ENCODE data around the gene FRMPD1. TPM values are rescaled to one million over a fixed set of nuclear protein-coding genes. Genes with fewer than 3 reads are reported as not detected.

Gene FRMPD1
- total and polyA plus RNA-seq, 10 of the 15 experiments (the other 5 are each of a cell fraction or from before 2014, with no cell fraction given) = 0.01 to 0.08 (median 0.05) TPM; not detected in 6

- no peak for TF ChIP-seq ETV6 (conservative IDR thresholded peaks at IDR 0.05 in 1 of 2, IDR thresholded peaks at IDR 0.05 in 1 of 2; ENCODE audit: borderline replicate concordance in 1 of 2, low read depth in 1 of 2)
These were observed 133.5 kb downstream of the FRMPD1 start (continued) for GRCh38 chr9:37784291-37784615.

GRCh38 chr9:37784616-37785483, 134.1 kb downstream of the FRMPD1 start, which contains the start of gene EXOSC3:
TSS of gene EXOSC3 (minus strand) at chr9:37785064. CDS start at chr9:37785044, 20 bp downstream.
- under 1% methylated on average over 73 of the region's 73 CpGs for WGBS (ENCODE audit: insufficient coverage, insufficient replicate concordance, low lambda C conversion rate, missing lambda C conversion rate)
- Histone ChIP-seq H3K4me1 (ENCODE audit: control insufficient read depth, insufficient read depth, low read length) (no peaks in the 10 kb centered on the region), H3K4me3 (peak within 1 kb of the TSS; percentile 77), H2AFZ (ENCODE audit: control insufficient read depth, low read depth, low read length) (peak within 1 kb of the TSS; percentile 95), H3K36me3 (ENCODE audit: control insufficient read depth in 2 of 2, insufficient read depth in 2 of 2, low read length in 1 of 2) (peaks cover 0 to 8% of the 10 kb centered on the region in 2 experiments; a peak in 2 of 4 replicates), H3K9ac (ENCODE audit: control insufficient read depth, insufficient read depth, low read length) (peak within 1 kb of the TSS; percentile 89), H3K4me2 (ENCODE audit: control insufficient read depth, insufficient read depth) (peak within 1 kb of the TSS; percentile 71), H3K79me2 (ENCODE audit: control insufficient read depth, insufficient read depth, low read length) (peaks cover 34% of the 10 kb centered on the region), H4K20me1 (ENCODE audit: control insufficient read depth, insufficient read depth) (no peaks in the 10 kb centered on the region), H3K27me3 (replicated peaks in 1 of 2; ENCODE audit: control insufficient read depth in 2 of 2, insufficient read depth in 2 of 2, low read length in 1 of 2) (no peaks in the 10 kb centered on the region), H3K9me3 (replicated peaks; ENCODE audit: control insufficient read depth, insufficient read depth, low read length) (no peaks in the 10 kb centered on the region), H3K27ac (ENCODE audit: control insufficient read depth, insufficient read depth) (peak within 1 kb of the TSS; percentile 88)
- FAIRE-seq (peak; percentile 74), ATAC-seq (peak; percentile 93), DNase-seq (ENCODE audit: low read depth, low spot score) (peak; percentile 62)
- intact Hi-C loops (cut with micrococcal nuclease; ENCODE audit: unreplicated experiment) = loop anchor here (1.0 to 10.0 kb wide), 4 partner anchors 16 to 300 kb away; partner anchors contain the start of genes DCAF10 and POLR1E
- RAD21 ChIA-PET (ENCODE audit: unreplicated experiment) = interaction anchor here (0.8 to 2.7 kb wide), 8 partner anchors 13 to 303 kb away, joined by 3 to 11 read pairs (median 3); partner anchors contain the start of genes DCAF10 and SLC25A51
- CTCF ChIA-PET = interaction anchor here (0.6 to 2.5 kb wide), 8 partner anchors 12 to 201 kb away, joined by 3 to 13 read pairs (median 4); partner anchors contain the start of gene DCAF10
- in situ Hi-C loops (cut with MboI) = no loop called here
- SMC1A ChIA-PET (ENCODE audit: uncharacterized antibody, unreplicated experiment) = interaction anchor here (0.7 to 1.0 kb wide), 4 partner anchors 11 to 287 kb away, joined by 3 to 4 read pairs (median 3); no protein-coding TSS in a partner anchor
- BruUV-seq (replicated peaks) = no TSS peak
- POLR2A ChIA-PET = interaction anchor here (0.6 to 2.4 kb wide), 9 partner anchors 10 to 1382 kb away, joined by 3 to 10 read pairs (median 4); partner anchors contain the start of gene DCAF10
- TF ChIP-seq EP300 (IDR thresholded peaks at IDR 0.05; ENCODE audit: borderline replicate concordance in 1 of 2, control insufficient read depth in 1 of 2, low read depth in 2 of 2, low read length in 2 of 2) (no peak), ZNF207 (IDR thresholded peaks at IDR 0.05; ENCODE audit: borderline replicate concordance) (peak; percentile 75), FOS (IDR thresholded peaks at IDR 0.05; ENCODE audit: borderline replicate concordance, extremely low read depth, insufficient read length) (no peak), SREBF2 (IDR thresholded peaks at IDR 0.05; ENCODE audit: low read length) (peak; percentile 56; the same call in 1 of the 2 replicates), KAT2A (conservative IDR thresholded peaks at IDR 0.05; ENCODE audit: control insufficient read depth, low read depth, low read length) (no peak), IRF3 (IDR thresholded peaks at IDR 0.05) (no peak), USF1 (IDR thresholded peaks at IDR 0.05; ENCODE audit: borderline replicate concordance, extremely low read length, insufficient read depth, low read depth, low read length) (peak; percentile 51), ZNF274 (IDR thresholded peaks at IDR 0.05; ENCODE audit: insufficient read depth, insufficient read length) (no peak), BCL11A (IDR thresholded peaks at IDR 0.05; ENCODE audit: low read depth, low read length) (no peak), ESRRA (IDR thresholded peaks at IDR 0.05; ENCODE audit: low read length) (no peak), HDAC6 (IDR thresholded peaks at IDR 0.05; ENCODE audit: unreplicated experiment) (peak; percentile 70), JUNB (IDR thresholded peaks at IDR 0.05) (no peak), POLR2A (IDR thresholded peaks at IDR 0.05; ENCODE audit: low read depth, low read length) (peak; percentile 100), SMC3 (IDR thresholded peaks at IDR 0.05; ENCODE audit: borderline replicate concordance, low read length) (no peak), BCL3 (IDR thresholded peaks at IDR 0.05; ENCODE audit: borderline replicate concordance, insufficient read depth, low read depth, low read length, poor library complexity, severe bottlenecking) (peak; percentile 23), RFX5 (IDR thresholded peaks at IDR 0.05; ENCODE audit: low read depth, low read length) (no peak; the same call in 1 of the 2 replicates), TCF7 (IDR thresholded peaks at IDR 0.05; ENCODE audit: borderline replicate concordance) (no peak)

Measured in GM12878 (cell line).